HG02763 (cell line): ENCODE data around the gene CLEC7A.
A peak's percentile ranks its signal among the peaks of the same experiment; 100 is the strongest.

Experiments used
- ATAC-seq: cut with Tn5 transposase; IDR thresholded peaks from one replicate; pipeline ENCODE4 v1.9.1; 2021; ENCODE audit warnings: mild to moderate bottlenecking, moderate library complexity; ENCODE audit not compliant: unreplicated experiment

Gene CLEC7A

DNA sequence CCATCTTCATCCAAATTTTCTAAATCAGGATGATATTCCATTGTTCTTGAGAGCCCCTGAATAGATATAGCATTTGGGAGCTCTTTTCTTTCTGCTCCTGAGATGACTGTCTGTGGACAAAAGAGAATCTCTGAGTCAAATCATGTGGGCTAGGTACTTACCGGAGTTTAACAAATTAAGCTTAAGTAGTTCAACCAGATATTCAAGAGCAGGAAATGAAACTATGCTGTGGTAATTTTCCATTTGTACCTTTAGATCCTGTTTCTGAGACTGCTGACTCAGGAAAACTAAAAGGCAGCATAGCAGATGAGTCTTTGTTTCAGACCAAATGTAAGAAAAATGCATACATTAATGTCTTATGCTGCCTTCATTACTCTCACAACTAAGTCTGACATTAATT is at the start of gene CLEC7A:
Gene CLEC7A, minus strand, starts transcription at position 158 of the 400 bp plus-strand sequence. Its CDS starts 117 bp downstream, at position 41.
- no peak for ATAC-seq

DNA sequence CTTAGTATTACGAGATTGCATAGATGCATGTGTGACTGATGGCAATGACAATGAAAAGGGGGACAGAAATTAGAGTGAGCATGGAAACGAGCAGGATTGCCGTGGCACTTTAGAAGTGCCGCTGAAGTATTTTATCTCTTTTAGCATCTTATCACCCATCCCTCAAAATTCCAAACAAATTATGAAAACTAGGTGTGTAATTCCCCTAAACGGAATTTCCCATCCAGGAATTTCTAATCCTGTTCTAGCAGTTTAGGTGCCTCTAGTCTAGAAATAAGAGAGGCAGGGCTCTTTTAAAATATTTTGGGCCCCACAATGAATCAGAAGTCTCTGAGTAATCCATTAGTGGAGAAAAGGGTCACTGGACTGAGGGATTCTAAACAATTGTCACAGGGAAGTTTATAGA is 49.8 kb upstream of the CLEC7A start:
- ATAC-seq, result no peak

DNA sequence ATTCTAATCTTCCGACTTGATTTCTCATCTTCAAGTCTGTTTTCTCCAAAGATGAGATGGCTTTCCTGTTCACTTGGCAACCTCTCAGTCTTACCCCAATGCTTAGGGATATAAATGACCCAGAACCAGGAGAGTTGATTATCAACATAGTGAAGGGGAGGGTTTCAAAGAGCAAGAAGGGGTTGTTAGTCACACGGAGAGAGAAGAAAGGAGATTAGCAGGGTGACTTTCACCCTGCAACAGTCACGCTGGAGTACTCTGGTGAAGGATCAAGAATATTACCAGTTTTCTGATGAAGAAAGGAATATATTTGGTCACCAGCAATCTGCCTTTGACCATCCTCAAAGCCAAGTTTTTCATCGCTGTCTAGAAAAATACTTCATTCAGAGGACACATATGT is 48.8 kb upstream of the CLEC7A start, which contains the start of gene TMEM52B:
Gene TMEM52B, plus strand, starts transcription at position 212 of the 400 bp plus-strand sequence. CDS start 543 bp downstream, outside the sequence.
- no peak for ATAC-seq

DNA sequence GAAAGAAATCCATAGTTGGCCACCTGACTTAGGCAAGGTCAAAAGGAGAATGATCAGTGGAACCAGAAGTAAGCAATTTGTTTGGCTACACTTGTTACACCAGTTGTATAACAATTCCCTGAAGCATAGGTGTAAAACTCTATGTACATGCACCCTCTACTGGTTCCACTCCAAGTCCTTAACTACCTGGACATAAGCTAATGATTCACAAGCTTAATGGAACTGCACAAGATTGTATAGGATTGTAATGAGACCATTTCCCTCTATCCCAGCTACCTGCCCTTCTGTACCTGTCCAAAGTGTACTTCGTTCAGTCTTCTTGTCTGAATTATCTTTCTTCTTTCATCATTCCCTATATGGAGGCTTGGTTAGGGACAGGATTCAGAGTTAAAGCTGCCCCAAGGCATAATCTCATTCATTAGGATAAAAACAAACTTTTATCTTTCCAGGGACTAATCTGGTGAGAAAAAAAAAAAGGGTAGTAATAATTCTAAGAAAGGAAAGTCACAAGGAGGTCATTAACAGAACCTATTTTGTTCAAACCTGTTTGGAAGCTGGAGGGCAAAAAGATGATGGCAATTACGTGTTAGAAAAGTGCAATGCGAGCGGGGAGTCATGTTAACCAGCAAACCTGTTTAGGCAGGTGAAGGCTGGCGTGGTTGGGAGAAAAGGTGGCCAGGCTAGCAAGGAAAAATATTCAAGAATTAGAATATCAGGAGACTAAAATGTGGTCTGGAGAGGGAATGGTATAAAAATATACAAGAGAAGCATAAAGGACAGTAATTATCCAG is 46.0 kb upstream of the CLEC7A start:
- no peak for ATAC-seq

DNA sequence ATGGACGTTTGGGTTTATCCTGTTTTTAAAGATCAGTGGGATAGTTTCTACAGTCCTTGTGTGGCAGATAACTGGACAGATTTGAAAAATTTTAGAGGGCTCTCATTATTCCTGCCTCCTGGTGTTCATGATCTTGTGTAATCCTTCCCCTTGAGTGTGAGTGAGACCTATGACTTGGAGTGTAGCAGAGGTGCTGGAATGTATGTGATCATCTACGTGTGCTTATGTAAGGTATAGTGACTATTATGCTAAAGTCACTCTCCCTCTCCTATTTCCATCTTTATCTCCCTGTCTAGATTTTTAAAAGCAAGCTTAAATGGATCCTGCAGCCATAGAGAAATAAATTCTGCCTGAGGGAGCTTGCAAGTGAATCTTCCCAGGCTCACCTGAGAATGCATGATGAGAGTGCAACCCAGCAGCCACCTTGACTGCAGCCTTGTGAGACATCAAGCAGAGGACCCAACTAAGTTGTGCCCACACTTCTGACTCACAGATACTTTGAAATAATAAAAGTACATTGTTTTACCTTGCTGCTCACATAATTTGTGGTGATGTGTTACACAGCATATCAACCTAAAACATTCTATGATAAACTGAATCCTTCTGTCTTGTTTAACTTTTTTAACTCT is 45.1 kb upstream of the CLEC7A start:
- no peak for ATAC-seq

DNA sequence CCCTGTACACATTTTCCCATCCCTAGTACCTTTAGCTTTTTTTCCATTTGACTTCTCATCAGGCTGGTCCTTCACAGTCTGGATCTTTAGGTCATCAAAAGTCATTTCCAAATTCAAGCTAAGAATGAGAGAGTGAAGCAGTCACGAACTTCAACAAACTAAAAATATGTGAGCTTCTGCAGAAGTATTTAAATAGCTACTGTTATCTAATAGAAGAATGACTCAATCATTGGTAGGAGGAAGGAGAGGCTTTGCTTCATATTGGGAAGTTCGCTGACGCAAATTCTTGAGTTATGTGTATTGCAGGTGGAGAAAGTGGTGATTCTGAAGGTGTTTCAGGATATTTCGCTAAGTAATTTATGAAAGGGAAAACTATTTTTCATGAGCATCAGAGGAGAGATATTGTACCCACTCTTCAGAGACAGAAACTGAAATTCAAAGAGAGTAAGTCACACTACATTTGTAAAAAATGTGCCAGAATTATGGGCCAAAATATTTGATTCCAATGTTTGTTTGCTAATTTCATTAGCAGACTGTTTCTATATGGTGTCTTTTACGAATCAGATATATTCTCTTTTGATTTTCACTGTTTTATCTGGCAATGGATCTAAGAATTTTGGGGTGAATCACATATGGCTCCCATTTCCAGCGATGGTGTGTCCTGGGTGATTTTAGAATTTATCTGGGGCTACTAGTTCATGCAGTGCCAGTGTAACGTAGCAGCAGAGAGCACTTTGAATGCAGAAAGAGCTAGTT is 42.2 kb upstream of the CLEC7A start, which contains the start of gene OLR1:
Gene OLR1, minus strand, starts transcription at position 160 of the 756 bp plus-strand sequence. Its CDS starts 55 bp downstream, at position 105.
- ATAC-seq, result no peak

DNA sequence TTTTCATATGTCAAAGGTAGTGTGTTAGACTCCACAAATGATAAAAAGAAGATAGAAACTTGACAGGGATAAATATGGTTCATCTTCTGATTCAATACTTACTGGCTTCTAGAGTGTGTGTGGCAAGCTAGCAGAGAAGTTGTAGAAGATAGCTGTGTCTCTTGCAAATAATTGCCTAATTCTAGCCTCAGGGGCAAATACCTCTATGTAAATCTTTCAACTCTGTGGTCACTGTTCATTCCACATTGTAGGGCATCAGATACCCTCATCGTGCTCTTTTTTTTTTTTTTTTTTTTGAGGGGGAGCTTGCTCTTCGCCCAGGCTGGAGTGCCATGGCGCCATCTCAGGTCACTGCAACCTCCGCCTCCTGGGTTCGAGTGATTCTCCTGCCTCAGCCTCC is 40.2 kb upstream of the CLEC7A start:
- no peak for ATAC-seq

DNA sequence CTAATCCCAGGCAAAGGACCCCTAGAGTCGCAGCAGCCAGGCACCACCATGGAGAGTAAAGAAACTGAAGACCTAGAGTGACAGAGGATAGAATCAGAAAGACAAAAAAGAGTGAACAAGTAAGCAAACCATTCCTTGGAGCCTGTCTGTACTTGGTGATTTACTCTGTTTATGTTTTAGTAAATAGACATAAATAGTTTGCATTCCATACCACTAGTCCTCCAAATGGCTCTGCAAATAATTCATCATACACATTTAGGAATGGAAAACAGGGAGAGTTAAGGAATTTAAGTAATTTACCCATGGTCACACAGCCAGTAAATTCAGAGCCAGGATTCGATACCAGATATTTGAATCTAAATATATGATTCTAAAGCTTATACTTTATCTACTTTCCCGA is 39.1 kb upstream of the CLEC7A start:
- ATAC-seq, result no peak

DNA sequence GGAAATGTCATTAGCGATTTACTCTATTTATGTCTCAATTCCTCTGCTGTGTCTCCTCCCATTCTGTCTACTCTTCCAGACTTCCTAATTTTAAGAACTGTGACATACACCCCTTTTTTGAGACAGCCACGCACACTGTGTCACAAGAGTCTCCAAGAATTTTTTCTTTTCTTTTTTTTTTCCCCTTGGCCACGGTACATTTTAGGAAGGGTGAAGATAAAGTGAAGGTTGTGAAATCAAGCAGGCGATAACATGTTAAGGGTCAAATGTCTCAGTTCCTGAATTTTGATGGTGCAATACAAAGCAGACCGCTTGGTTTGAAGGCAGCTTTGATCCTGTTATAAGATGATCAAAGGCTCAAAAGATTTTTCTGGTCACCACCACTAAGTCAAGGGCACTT is 37.6 kb upstream of the CLEC7A start:
- ATAC-seq, result no peak

DNA sequence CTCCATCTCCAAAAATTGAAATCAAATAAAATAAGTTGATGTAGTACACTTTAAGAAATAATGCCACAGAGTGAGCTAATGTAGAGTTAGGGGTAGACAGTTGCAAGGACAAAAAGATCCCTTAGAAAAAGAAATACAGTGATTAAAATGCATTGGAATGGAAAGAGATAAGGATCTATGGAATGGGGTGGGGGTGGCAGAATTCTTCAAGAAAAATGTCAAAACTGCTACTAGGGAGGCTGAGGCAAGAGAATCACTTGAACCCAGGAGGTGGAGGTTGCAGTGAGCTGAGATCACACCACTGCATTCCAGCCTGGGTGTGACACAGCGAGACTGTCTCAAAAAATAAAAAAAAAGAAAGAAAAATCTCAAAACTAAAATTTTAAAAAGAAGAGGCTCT is 35.4 kb upstream of the CLEC7A start:
- no peak for ATAC-seq

DNA sequence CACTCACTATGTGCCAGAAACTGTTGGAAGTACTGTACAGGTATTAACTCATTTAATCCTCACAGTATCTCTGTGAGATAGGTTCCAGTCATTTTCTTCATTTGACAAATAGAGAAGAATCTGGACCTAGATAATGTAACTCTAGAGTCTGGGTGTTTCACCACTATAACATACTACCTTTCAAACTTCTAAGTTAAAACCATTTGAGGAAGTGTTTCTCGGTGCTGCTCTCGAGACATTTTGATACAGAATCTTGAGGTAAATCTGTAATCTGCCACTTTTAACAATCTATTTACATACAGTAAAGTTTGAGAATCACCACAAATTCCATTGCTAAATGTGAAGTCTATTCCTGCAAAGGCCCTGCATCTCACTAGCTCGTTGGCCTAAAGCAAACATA is 33.1 kb upstream of the CLEC7A start:
- no peak for ATAC-seq

DNA sequence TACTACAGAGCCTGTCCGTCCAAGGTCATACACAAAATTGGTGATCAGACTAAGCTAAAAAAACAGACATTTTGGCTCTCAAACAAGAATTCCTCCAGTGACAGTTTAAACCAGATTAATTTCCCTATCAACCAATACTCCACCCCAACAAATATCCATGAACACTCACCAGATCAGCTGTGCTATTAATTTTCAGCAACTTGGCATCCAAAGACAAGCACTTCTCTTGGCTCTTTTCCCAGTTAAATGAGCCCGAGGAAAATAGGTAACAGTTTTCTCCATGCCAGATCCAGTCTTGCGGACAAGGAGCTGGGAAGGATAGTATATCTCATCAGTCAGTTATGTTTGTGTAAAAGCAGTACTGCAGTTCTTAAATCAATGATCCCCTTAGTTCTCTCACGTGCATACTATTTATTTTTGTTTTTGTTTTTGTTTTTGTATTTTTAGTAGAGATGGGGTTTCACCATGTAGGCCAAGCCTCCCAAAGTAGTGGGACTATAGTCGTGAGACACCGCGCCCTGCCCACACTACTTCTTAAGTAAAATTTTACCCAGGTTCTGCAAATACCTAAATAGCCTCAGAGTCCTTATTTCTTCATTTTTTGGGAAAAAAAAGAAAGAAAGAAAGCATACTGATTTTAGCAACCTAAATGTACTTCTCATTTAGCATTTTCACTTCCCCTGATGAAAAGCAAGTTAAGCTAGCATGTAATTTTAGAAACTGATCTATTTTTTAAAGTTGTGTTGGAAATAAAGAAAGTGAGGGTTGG is 30.8 kb upstream of the CLEC7A start:
- ATAC-seq, result no peak

DNA sequence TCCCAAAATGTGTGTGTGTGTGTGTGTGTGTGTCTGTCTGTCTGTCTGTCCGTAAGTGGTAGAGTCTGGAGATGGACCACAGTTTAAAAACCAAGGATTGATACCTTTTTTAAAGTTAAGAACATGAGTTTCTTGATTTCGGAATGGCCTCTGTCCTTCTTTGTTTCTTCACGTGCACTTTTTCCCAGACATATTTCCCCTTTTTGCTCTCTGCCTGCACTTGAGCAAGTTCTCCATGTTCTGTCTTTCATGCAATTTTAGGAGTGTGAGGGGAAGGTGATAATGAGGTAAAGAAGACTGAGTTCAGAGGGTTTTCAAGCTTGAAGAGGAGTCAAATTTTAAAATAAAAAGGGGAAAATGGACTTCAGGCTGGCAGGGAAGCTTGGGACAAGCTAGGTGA is 29.3 kb upstream of the CLEC7A start:
- no peak for ATAC-seq

DNA sequence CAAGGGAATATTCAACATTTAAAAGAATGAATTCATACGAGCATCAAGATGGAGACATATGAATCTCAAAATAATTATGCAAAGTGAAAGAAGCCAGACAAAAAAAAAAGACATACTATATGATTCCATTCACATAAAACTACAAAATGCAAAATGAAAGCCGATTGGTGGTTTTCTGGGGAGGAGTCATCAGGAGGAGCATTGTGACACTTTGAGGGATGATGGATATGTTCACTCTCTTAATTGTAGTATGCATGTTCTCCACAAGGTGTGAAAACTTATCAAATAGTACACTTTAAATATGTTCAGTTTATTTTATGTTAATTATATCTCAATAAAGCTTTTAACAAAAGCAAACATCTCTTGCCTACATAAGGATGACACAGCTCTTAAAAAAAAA is 28.4 kb upstream of the CLEC7A start:
- ATAC-seq, result no peak

DNA sequence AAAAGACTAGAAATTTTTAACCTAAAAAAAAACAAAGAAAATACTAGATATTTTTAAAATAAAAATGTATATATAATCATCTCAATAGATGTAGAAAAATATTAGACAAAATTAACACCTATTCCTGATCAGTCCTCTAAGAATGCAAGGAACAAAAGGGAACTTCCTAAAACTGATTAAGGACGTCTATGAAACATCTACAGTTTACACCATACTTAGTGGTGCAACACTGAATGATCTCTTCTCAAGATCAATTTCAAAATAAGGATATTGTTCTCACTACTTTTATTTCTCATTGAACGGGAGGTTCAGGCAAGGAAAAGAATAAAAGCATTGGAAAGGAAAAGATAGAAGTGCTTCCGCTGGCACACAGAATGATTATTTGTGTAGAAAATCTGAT is 26.0 kb upstream of the CLEC7A start:
- ATAC-seq, result no peak

DNA sequence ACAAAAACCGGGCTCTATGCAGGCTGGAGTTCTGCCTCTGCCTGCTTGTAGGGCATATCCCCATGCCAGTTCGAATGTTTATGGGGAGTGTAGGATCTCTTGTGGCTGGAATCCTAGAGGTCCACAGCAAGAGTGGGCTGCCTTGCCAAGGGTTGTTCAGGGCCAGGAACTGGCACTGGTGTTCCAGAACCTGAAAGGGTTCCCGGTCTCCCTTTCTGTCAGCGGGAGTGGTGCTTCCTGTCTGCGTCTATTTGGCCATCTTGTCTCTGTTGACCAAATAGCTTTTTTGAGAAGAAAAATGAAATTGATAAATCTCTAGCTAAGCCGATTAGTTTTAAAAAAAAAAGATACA is 24.1 kb upstream of the CLEC7A start:
- ATAC-seq, result no peak

DNA sequence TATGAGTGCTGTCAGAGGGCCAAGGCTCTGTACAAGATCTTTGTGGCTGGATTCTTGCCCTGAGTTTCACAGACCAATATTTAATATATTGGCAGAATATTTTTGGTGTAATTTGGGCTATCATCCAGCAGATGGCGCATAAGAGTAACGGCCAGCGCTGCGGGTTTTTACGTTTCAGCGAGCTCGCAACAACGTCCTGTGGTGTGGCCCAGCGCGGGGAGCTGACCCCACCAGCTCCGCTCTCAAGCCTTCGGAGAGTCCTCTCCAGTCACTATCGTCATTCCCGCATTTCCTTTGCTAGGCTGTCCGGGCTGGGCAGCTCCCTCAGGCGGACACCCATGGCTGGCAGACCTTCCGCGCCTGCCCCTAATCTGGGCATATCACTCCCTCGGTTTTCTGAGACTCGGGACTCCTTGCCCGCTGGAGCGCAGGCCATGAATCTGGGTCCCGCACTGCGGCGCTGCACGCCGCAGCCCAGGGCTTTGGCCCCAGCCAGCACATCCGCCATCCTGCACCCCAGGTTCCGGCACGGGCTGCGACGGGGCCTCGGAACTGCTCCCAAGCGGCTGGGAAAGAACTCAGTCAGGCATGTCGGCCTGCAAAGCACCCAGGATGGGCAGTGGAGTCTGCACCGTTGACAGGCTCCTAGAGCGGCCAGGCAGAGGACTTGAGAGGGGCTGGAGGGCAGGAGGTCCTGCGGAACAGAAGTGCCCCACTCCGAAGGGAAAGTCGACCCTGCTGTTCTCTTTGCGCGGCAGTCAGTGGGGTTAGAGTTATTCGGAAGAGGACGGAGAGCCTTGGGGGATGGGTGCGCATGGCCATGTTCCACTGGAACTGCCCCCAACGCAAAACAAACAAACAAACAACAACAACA is 23.5 kb upstream of the CLEC7A start:
- ATAC-seq, result peak; percentile 61

DNA sequence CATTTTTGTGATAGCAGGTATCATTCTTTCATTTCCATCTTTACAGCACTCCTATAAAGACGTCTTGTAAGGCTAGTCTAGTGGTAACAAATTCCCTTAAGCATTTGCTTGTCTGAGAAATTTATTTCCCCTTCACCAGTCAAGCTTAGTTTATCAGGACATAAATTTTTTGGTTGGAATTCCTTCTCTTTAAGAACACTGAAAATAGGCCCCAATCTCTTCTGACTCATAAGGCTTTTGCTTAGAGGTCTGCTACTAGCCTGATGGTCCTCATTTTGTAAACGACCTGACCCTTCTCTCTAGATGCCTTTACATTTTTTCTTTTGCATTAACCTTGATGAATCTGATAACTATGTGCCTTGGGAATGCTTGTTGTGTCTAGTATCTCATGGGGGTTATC is 21.6 kb upstream of the CLEC7A start:
- no peak for ATAC-seq

DNA sequence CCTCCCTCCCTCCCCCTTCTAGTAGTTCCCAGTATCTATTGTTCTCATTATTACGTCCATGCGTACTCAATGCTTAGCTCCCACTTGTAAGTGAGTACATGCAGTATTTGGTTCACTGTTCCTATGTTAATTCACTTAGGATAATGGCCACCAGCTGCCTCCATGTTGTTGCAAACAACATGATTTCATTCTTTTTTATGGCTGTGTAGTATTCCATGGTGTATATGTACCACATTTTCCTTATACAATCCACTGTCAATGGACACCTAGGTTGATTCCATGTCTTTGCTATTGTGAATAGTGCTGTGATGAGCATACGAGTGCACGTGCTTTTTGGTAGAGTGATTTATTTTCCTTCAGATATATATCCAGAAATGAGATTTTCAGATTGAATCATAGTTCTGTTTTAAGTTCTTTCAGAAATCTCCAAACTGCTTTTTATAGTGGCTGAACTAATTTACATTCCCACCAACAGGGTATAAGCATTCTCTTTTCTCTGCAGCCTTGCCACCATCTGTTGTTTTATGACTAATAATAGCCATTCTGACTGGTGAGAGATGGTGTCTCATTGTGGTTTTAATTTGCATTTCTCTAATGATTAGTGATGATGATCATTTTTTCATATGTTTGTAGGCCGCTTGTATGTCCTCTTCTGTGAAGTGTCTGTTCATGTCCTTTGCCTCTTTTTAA is 17.9 kb upstream of the CLEC7A start:
- no peak for ATAC-seq
